Aorta (tissue), 4 donors: ENCODE data around the gene SMARCC2. TPM values are rescaled to one million over a fixed set of nuclear protein-coding genes. Genes with fewer than 3 reads are reported as not detected.

Experiments
- polyA plus RNA-seq, 2 donors: library from polyadenylated mRNA; stranded (reverse); fragments of 200-250 nt; gene quantifications; one replicate each; pipeline ENCODE4 v1.2.3, GENCODE V29; 2013
- total RNA-seq, 2 donors: library from RNA; stranded (reverse); fragmentation: NEBNext Ultra II Directional; extraction: Animal tissue kit (Norgen Biotek cat#: 25700); gene quantifications; one replicate each; pipeline ENCODE4 v1.2.1, GENCODE V29; 2021
- donor health status: healthy with polysubstance abuse.
- donor health status: Bipolar disorder and iron deficiency.
- donor health status: DM: no; HTN: no; CAD: no.
- donor health status: DM: yes; HTN: yes; CAD: no.

SMARCC2 gene
- total and polyA plus RNA-seq, 4 donors = 45.0 to 140 (median 86.9) TPM

Other genes starting within 250 kb of the SMARCC2 start
- 1 to 10 TPM in 1 of 2 donors, under 1 TPM in 1; 0.93 to 2.0 TPM for gene PMEL, start 223.4 kb downstream of the SMARCC2 start, total RNA-seq
- 1 to 10 TPM in 1 of 2 donors, under 1 TPM in 1; 0.64 to 2.9 TPM for gene PMEL, start 223.4 kb downstream of the SMARCC2 start, polyA plus RNA-seq
- 10 to 100 TPM; 29.8 to 35.5 TPM for gene CDK2, start 222.7 kb downstream of the SMARCC2 start, total RNA-seq
- gene CDK2, start 222.7 kb downstream of the SMARCC2 start, polyA plus RNA-seq = 10 to 100 TPM; 27.9 to 36.5 TPM
- gene RAB5B, start 215.4 kb downstream of the SMARCC2 start, total RNA-seq = 100 to 1,000 TPM; 115 to 126 TPM
- 10 to 100 TPM; 58.4 to 86.2 TPM for gene RAB5B, start 215.4 kb downstream of the SMARCC2 start, polyA plus RNA-seq
- gene SUOX, start 192.2 kb downstream of the SMARCC2 start, total RNA-seq = 10 to 100 TPM; 17.7 to 18.3 TPM
- 10 to 100 TPM in 1 of 2 donors, 1 to 10 TPM in 1; 6.4 to 17.6 TPM for gene SUOX, start 192.2 kb downstream of the SMARCC2 start, polyA plus RNA-seq
- 10 to 100 TPM in 1 of 2 donors, 1 to 10 TPM in 1; 9.8 to 12.2 TPM for gene IKZF4, start 168.4 kb downstream of the SMARCC2 start, total RNA-seq
- 1 to 10 TPM; 1.8 to 5.3 TPM for gene IKZF4, start 168.4 kb downstream of the SMARCC2 start, polyA plus RNA-seq
- 10 to 100 TPM; 40.5 to 69.1 TPM for gene RPS26, start 147.6 kb downstream of the SMARCC2 start, total RNA-seq
- 1,000 to 10,000 TPM in 1 of 2 donors, 100 to 1,000 TPM in 1; 973 to 1,454 TPM for gene RPS26, start 147.6 kb downstream of the SMARCC2 start, polyA plus RNA-seq
- 1 to 10 TPM; 3.2 to 5.1 TPM for gene ERBB3, start 109.3 kb downstream of the SMARCC2 start, total RNA-seq
- gene ERBB3, start 109.3 kb downstream of the SMARCC2 start, polyA plus RNA-seq = 1 to 10 TPM in 1 of 2 donors, under 1 TPM in 1; 0.23 to 9.6 TPM
- 10 to 100 TPM; 59.9 to 63.5 TPM for gene PA2G4, start 84.9 kb downstream of the SMARCC2 start, total RNA-seq
- 10 to 100 TPM; 79.6 to 80.8 TPM for gene PA2G4, start 84.9 kb downstream of the SMARCC2 start, polyA plus RNA-seq
- gene RPL41, start 72.8 kb downstream of the SMARCC2 start, total RNA-seq = 1,000 to 10,000 TPM; 2,225 to 2,370 TPM
- gene RPL41, start 72.8 kb downstream of the SMARCC2 start, polyA plus RNA-seq = 1,000 to 10,000 TPM; 5,850 to 7,278 TPM
- 1 to 10 TPM; 8.9 to 9.6 TPM for gene ZC3H10, start 71.2 kb downstream of the SMARCC2 start, total RNA-seq
- 1 to 10 TPM; 1.8 to 3.1 TPM for gene ZC3H10, start 71.2 kb downstream of the SMARCC2 start, polyA plus RNA-seq
- 100 to 1,000 TPM; 103 to 106 TPM for gene ESYT1, start 61.2 kb downstream of the SMARCC2 start, total RNA-seq
- gene ESYT1, start 61.2 kb downstream of the SMARCC2 start, polyA plus RNA-seq = 10 to 100 TPM; 27.0 to 54.6 TPM
- gene MYL6B, start 36.9 kb downstream of the SMARCC2 start, total RNA-seq = 10 to 100 TPM; 30.2 to 34.2 TPM
- 100 to 1,000 TPM in 1 of 2 donors, 10 to 100 TPM in 1; 66.6 to 101 TPM for gene MYL6B, start 36.9 kb downstream of the SMARCC2 start, polyA plus RNA-seq
- 1,000 to 10,000 TPM; 1,811 to 3,292 TPM for gene MYL6, start 31.1 kb downstream of the SMARCC2 start, total RNA-seq
- gene MYL6, start 31.1 kb downstream of the SMARCC2 start, polyA plus RNA-seq = 1,000 to 10,000 TPM; 5,914 to 7,311 TPM
- 10 to 100 TPM; 50.9 to 61.4 TPM for gene RNF41, start 32.4 kb upstream of the SMARCC2 start, total RNA-seq
- 10 to 100 TPM; 32.9 to 39.3 TPM for gene RNF41, start 32.4 kb upstream of the SMARCC2 start, polyA plus RNA-seq
- 10 to 100 TPM; 18.6 to 19.7 TPM for gene NABP2, start 34.9 kb upstream of the SMARCC2 start, total RNA-seq
- gene NABP2, start 34.9 kb upstream of the SMARCC2 start, polyA plus RNA-seq = 10 to 100 TPM; 25.7 to 28.6 TPM
- gene SLC39A5, start 40.6 kb upstream of the SMARCC2 start, total RNA-seq = not detected
- 10 to 100 TPM in 1 of 2 donors, 1 to 10 TPM in 1; 1.1 to 21.4 TPM for gene SLC39A5, start 40.6 kb upstream of the SMARCC2 start, polyA plus RNA-seq
- gene ANKRD52, start 68.9 kb upstream of the SMARCC2 start, total RNA-seq = 10 to 100 TPM; 30.5 to 37.9 TPM
- gene ANKRD52, start 68.9 kb upstream of the SMARCC2 start, polyA plus RNA-seq = 1 to 10 TPM; 4.4 to 9.3 TPM
- gene COQ10A, start 77.5 kb upstream of the SMARCC2 start, total RNA-seq = 10 to 100 TPM; 11.1 to 11.2 TPM
- gene COQ10A, start 77.5 kb upstream of the SMARCC2 start, polyA plus RNA-seq = 10 to 100 TPM; 11.9 to 18.9 TPM
- 100 to 1,000 TPM; 103 to 104 TPM for gene CS, start 110.8 kb upstream of the SMARCC2 start, total RNA-seq
- gene CS, start 110.8 kb upstream of the SMARCC2 start, polyA plus RNA-seq = 10 to 100 TPM; 49.5 to 56.3 TPM
- gene CNPY2, start 126.5 kb upstream of the SMARCC2 start, total RNA-seq = 10 to 100 TPM; 72.2 to 92.0 TPM
- 100 to 1,000 TPM in 1 of 2 donors, 10 to 100 TPM in 1; 96.2 to 149 TPM for gene CNPY2, start 126.5 kb upstream of the SMARCC2 start, polyA plus RNA-seq
- 10 to 100 TPM; 40.1 to 83.5 TPM for gene PAN2, start 144.5 kb upstream of the SMARCC2 start, total RNA-seq
- 10 to 100 TPM in 1 of 2 donors, 1 to 10 TPM in 1; 6.1 to 73.2 TPM for gene PAN2, start 144.5 kb upstream of the SMARCC2 start, polyA plus RNA-seq
- under 1 TPM in 1 of 2 donors, not detected in 1; 0.52 TPM for gene IL23A, start 149.4 kb upstream of the SMARCC2 start, total RNA-seq
- gene IL23A, start 149.4 kb upstream of the SMARCC2 start, polyA plus RNA-seq = not detected
- 100 to 1,000 TPM; 129 to 191 TPM for gene STAT2, start 170.6 kb upstream of the SMARCC2 start, total RNA-seq
- 100 to 1,000 TPM in 1 of 2 donors, 10 to 100 TPM in 1; 20.0 to 111 TPM for gene STAT2, start 170.6 kb upstream of the SMARCC2 start, polyA plus RNA-seq
- gene APOF, start 173.4 kb upstream of the SMARCC2 start, total RNA-seq = not detected
- gene APOF, start 173.4 kb upstream of the SMARCC2 start, polyA plus RNA-seq = under 1 TPM in 1 of 2 donors, not detected in 1; 0.50 TPM